Mucosa of stomach (tissue), 1 donor: Measurements from ENCODE around the gene YTHDF1.

Source experiments
- H3K27me3 ChIP-seq: one replicate; pipeline ENCODE4 v1.7.0; 2013; ENCODE audit warnings: mild to moderate bottlenecking, low read length; ENCODE audit not compliant: control insufficient read depth, insufficient read depth
- H3K36me3 ChIP-seq: one replicate; pipeline ENCODE4 v1.7.0; 2013; ENCODE audit warnings: low read length; ENCODE audit not compliant: control insufficient read depth, insufficient read depth
- H3K4me1 ChIP-seq: one replicate; pipeline ENCODE4 v1.7.0; 2013; ENCODE audit warnings: mild to moderate bottlenecking, low read length; ENCODE audit not compliant: control insufficient read depth, insufficient read depth
- H3K4me3 ChIP-seq: one replicate; pipeline ENCODE4 v1.7.0; 2013; ENCODE audit warnings: low read length
- H3K9ac ChIP-seq: one replicate; pipeline ENCODE4 v1.7.0; 2013; ENCODE audit warnings: mild to moderate bottlenecking, low read length, moderate library complexity
- H3K9me3 ChIP-seq: one replicate; pipeline ENCODE4 v1.7.0; 2013; ENCODE audit warnings: mild to moderate bottlenecking, low read length, moderate library complexity; ENCODE audit not compliant: control insufficient read depth
- donor health status: Pancreatic carcinoma.

YTHDF1 gene

DNA sequence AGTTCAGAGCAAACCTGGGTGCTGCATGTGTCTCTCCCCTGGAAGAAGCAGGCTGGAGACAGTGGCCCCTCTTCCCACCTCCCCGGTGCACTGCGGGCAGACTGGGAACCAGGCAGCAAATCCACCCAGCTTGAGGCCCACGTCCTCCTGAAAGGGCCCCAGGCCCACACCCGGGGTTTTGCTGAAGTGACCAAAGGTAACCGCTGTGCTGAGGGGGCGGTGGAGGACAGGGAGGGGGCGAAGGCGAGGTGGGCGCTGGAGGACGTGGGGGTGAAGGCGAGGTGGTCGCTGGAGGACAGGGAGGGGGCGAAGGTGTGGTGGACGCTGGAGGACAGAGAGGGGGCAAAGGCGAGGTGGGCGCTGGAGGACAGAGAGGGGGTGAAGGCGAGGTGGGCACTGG, 18.0 kb upstream of the YTHDF1 start:
- Histone ChIP-seq H3K9ac (no peak overlapping the region), H3K4me3 (no peak overlapping the region), H3K9me3 (no peaks in the 10 kb centered on the region), H3K27me3 (peaks cover 36% of the 10 kb centered on the region), H3K4me1 (peaks cover 10% of the 10 kb centered on the region), H3K36me3 (no peaks in the 10 kb centered on the region)

DNA sequence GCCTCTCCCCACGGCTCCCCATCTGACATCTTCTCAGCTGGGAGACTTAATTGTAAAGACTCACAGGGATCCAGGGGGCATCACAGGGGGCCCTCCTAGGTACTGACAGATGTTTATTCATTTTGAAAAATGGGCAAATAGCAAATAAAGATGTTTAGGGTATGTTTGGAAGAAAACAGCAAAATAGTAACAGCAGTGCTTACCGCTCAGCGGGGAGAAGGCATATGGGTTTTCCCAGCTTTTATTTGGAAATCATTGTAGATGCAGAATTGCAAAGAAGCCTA, 17.1 kb upstream of the YTHDF1 start:
- peaks cover 42% of the 10 kb centered on the region for H3K27me3 ChIP-seq
- no peak overlapping the region for H3K9ac ChIP-seq
- H3K4me1 ChIP-seq = peaks cover 10% of the 10 kb centered on the region
- H3K9me3 ChIP-seq = no peaks in the 10 kb centered on the region
- no peak overlapping the region for H3K4me3 ChIP-seq
- H3K36me3 ChIP-seq = no peaks in the 10 kb centered on the region

DNA sequence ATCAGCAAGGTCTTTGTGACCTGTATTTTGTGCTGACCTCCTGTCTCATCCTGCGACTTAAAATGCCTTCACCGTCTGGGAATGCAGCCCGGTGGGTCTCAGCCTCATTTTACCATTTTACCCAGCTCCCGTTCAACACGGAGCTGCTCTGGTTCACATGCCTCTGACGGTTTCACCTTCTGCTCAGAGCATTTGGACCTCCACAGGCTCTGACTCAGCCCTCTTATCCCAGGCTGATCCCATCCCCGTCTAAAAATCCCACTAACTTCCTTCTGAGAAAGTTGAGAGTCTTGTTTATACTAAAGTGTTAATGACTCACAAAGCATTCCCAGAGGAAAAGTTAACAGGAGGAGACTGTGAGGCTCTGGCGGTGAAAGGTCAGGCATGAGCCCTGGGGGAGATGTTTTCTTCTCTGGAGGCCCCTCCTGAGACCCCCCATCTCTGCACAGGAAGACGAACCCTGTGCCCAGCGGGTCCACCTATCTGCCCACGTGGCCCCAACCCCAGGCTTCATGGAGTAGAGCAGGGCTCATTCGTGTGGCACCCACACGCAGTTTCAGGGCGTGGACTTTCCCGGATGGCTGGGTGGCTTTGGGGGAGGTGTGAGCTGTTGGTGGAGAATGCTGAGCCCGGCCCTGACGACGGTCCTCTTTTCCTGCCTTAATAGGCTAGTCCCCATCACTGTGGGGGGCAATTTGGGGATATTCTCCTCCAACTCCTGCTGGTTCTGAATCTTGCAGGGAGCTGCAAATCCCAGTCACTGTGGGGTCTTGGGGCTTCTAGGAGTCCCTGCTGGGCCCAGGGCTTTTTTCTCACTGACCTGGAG, 16.5 kb upstream of the YTHDF1 start:
- Histone ChIP-seq H3K36me3 (no peaks in the 10 kb centered on the region), H3K27me3 (peaks cover 42% of the 10 kb centered on the region)

DNA sequence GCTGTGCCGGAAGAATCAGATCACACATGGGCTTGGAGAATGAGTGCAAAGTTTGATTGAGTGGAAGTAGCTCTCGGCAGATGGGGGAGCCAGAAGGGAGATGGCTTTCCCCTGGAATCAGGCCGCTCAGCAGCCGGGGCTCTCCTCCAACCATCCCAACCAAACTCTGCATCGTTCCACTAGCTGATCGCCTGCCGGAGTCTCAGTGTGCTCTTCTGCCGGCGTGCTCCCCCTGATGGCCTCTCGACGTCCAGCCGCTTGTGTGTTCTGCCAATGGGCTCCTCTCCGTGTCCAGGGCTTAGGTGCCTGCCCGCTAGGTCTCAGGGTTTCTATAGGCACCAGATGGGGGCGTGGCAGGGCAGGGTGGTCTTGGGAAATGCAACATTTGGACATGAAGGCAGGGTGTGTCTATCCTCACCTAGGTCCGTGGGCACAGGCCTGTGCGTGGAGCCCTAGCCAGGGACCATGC, 14.9 kb upstream of the YTHDF1 start:
- H3K4me3 ChIP-seq = no peak overlapping the region
- peaks cover 10% of the 10 kb centered on the region for H3K4me1 ChIP-seq
- no peak overlapping the region for H3K9ac ChIP-seq
- peaks cover 45% of the 10 kb centered on the region for H3K27me3 ChIP-seq
- no peaks in the 10 kb centered on the region for H3K9me3 ChIP-seq
- H3K36me3 ChIP-seq = no peaks in the 10 kb centered on the region

More for the DNA sequence above, 16.5 kb upstream of the YTHDF1 start:
- Histone ChIP-seq H3K4me1 (peaks cover 10% of the 10 kb centered on the region), H3K9ac (no peak overlapping the region), H3K4me3 (no peak overlapping the region), H3K9me3 (no peaks in the 10 kb centered on the region)

DNA sequence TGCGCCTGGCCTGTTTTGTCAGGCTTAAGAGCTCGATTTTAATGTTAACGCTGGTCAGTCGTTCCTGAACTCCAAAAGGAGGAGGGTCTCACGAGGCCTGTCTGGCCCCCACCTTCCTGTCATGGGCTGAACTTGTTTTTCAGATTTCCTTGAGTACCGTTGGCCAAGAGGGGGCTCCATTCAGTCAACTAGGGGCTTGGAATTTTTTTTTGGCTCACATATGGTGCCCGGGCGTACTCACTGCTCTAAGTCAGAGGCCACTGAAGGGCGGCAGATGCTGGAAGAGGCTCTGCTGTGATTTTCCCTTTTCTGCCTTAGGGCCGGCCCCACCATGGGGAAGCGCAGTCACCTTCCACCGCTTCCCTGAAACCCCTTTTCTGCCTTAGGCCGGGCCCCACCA, 12.9 kb upstream of the YTHDF1 start:
- no peaks in the 10 kb centered on the region for H3K9me3 ChIP-seq
- no peaks in the 10 kb centered on the region for H3K36me3 ChIP-seq
- H3K9ac ChIP-seq = no peak overlapping the region
- H3K27me3 ChIP-seq = peaks cover 45% of the 10 kb centered on the region
- no peak overlapping the region for H3K4me3 ChIP-seq
- peaks cover 10% of the 10 kb centered on the region for H3K4me1 ChIP-seq

DNA sequence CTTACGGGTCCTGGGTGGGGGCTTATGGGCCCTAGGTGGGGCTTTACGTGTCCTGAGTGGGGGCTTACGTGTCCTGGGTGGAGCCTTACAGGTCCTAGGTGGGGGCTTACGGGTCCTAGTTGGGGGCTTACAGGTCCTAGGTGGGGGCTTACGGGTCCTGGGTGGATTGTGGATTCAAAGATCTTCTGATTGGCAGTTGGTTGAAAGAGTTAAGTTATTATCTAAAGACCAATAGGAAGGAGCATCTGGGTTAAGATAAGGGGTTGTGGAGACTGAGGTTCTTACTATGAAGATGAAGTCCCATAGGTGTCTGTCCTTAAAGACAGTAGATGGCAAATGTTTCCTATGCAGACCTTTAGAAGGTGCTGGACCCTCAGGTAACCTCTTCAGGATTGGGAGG, 11.3 kb upstream of the YTHDF1 start:
- no peak overlapping the region for H3K9ac ChIP-seq
- H3K4me3 ChIP-seq = no peak overlapping the region
- H3K36me3 ChIP-seq = no peaks in the 10 kb centered on the region
- no peaks in the 10 kb centered on the region for H3K9me3 ChIP-seq
- H3K27me3 ChIP-seq = peaks cover 44% of the 10 kb centered on the region
- H3K4me1 ChIP-seq = peaks cover 3% of the 10 kb centered on the region

DNA sequence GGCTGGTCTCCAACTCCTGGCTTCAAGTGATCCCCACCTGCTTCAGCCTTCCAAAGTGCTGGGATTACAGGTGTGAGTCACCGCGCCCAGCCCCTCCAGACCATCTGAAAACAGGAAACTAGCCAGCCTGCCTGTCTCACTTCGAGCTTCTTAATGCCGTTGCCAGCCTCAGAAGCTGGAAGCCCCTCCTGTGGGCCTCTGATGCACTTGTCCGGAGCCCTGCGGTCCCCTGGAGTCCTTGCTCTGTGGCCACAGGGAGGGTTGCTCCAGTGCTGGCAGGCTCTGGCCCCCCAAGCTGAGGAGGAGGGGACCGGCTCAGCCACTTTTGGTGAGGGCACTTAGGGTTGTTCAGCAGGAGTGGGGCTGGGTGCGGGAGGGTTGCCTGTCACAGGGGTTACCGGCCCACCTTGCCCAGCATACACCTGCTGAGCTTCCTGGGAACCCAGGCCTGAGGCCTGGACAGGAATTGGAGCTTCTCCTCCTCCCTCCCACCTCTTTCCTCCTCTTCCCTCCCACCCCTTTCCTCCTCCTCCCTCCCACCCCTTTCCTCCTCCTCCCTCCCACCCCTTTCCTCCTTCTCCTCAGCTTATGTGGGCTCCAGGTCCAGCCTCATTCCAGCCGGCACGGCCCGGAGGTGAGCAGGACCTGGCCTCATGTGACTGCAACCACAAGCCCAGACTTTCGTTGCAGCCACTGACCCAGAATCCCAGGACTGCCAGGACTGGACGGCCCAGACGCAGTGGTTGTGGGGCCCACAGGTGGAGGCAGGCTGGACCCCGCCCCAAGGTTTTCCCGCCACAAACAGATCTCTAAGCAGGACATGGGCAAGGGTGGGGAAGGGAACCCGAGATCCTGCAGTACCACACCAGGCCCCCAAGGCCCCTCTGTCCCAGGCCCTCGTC, 10.4 kb upstream of the YTHDF1 start:
- H3K9me3 ChIP-seq = no peaks in the 10 kb centered on the region
- no peaks in the 10 kb centered on the region for H3K36me3 ChIP-seq
- no peaks in the 10 kb centered on the region for H3K4me1 ChIP-seq
- H3K9ac ChIP-seq = no peak overlapping the region
- no peak overlapping the region for H3K4me3 ChIP-seq
- peaks cover 39% of the 10 kb centered on the region for H3K27me3 ChIP-seq

DNA sequence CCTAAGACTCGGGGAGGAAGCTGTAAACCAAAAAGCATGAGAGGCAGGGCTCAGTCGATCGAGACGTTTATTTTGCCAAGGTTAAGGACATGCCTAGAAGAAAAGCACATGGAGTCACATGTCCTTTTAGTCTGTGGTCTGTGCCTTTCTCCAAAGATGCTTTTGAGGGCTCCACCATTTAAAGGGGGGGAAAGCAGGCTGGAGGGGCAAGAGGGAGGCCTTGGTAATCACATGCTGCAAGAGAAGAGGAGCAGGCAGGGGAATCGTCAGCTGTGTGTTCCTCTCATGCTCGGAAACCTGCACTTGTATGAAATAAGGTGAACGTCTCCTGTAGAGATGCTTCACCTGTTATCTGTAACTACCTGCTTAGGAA, 9.1 kb upstream of the YTHDF1 start:
- no peaks in the 10 kb centered on the region for H3K9me3 ChIP-seq
- H3K9ac ChIP-seq = no peak overlapping the region
- H3K4me3 ChIP-seq = no peak overlapping the region
- H3K27me3 ChIP-seq = peaks cover 30% of the 10 kb centered on the region
- no peaks in the 10 kb centered on the region for H3K4me1 ChIP-seq
- H3K36me3 ChIP-seq = no peaks in the 10 kb centered on the region

DNA sequence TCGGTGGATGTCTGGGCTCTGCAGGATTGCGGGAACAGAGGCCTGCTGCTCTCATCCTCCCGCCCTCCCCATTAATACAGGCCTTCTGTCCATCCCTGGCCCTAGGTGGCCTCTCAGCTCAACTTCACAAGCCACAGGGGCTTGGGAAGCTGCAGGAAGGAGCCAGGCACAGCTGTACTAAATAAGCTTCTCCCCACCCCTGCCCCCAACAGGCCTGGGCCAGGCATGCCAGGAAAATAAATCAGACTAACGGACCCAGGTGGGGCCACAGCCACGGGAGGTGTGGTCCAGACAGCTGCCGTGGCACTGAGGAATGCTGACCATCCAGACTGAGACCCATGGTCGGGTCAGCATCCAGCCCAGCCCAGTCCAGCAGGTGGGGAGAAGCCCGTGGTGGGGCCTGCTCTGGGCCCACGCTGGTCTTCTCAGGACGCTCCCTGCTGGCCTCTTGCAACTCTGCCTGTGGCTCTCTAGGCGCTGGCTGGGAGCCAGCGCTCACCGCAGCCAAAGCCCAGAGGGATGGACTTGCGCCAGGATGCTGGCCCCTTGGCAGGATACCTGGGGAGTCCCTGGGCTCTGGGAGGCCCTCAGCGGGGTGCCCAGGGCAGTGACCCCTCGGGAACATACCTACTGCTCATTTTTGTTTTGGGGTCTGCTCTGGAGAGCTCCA, 8.6 kb upstream of the YTHDF1 start:
- no peaks in the 10 kb centered on the region for H3K9me3 ChIP-seq
- no peak overlapping the region for H3K4me3 ChIP-seq
- H3K9ac ChIP-seq = no peak overlapping the region
- H3K27me3 ChIP-seq = peaks cover 30% of the 10 kb centered on the region
- H3K36me3 ChIP-seq = no peaks in the 10 kb centered on the region
- no peaks in the 10 kb centered on the region for H3K4me1 ChIP-seq

DNA sequence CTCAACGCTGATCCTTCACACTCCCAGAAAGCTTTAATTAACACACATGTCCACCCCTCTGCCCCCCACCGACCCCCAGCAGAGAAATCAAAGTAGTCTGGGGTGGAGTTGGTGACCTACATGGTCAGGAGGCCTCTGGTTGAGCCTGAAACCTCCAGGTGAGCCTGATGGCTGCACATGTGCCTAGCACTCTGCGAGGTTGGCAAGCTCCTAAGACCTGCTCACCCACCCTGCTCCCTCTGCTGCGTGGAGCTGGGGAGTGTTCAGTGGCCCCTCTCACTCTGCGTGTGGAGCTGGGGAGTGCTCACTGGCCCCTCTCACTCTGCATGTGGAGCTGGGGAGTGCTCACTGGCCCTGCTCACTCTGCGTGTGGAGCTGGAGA, 7.9 kb upstream of the YTHDF1 start:
- H3K9ac ChIP-seq = no peak overlapping the region
- H3K27me3 ChIP-seq = peaks cover 25% of the 10 kb centered on the region
- H3K4me1 ChIP-seq = no peaks in the 10 kb centered on the region
- no peaks in the 10 kb centered on the region for H3K36me3 ChIP-seq
- H3K9me3 ChIP-seq = no peaks in the 10 kb centered on the region
- H3K4me3 ChIP-seq = no peak overlapping the region

DNA sequence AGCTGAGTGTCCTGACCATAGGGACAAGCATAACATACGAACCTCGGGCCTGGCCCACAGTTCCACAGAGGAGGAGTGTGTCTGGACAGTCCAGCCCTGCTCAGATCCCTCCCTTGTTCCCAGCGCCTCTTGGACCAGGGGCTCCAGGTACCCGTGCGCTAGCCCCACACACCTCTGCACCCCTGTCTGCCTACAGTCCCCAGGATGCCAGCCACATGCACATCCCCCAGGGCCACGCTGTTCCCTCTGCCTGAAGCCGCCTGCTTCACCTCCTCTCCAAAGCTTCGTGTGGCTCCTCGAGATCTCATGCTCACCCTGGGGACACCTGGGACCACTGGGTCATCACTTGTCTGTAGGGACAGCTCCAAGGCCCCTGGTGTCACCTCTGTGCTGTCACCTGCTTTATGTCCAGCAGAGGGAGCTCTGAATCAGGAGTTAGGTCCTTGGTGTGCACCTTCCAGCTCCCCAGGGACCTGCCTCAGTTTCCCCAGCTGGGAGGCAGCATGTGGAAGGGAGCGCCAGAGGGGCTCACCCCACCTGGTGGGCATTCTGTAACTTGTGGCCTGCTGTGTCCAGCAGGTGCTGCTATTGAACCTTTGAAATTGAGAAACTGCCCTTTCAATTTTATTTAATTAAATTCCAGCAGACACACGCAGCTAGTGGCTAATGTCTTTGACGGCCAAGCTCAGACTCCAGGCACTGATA, 7.3 kb upstream of the YTHDF1 start:
- Histone ChIP-seq H3K4me3 (no peak overlapping the region), H3K27me3 (peaks cover 20% of the 10 kb centered on the region), H3K4me1 (no peaks in the 10 kb centered on the region), H3K9ac (no peak overlapping the region), H3K9me3 (no peaks in the 10 kb centered on the region), H3K36me3 (no peaks in the 10 kb centered on the region)
